ENCODE results near the gene WDR83. TPM values are rescaled to one million over a fixed set of nuclear protein-coding genes. Genes with fewer than 3 reads are reported as not detected.

WDR83 gene
- total and polyA plus RNA-seq, 2 of the 4 experiments (the other 2 are of a cell fraction), result 5.9 to 8.9 TPM

- H2BK20ac ChIP-seq (ENCODE audit: low read depth, low read length), result no peak within 1 kb of the TSS
- TF ChIP-seq NFE2L2 (IDR thresholded peaks at IDR 0.05; ENCODE audit: low read depth, low read length) (no peak), USF2 (IDR thresholded peaks at IDR 0.05; ENCODE audit: low read depth, low read length) (peak; percentile 12; the same call in 1 of the 2 replicates), CTCF (conservative IDR thresholded peaks at IDR 0.05; ENCODE audit: low read depth, low read length) (no peak), MAZ (IDR thresholded peaks at IDR 0.05; ENCODE audit: borderline replicate concordance, low read depth, low read length) (peak; percentile 82), BHLHE40 (IDR thresholded peaks at IDR 0.05; ENCODE audit: low read depth, low read length) (peak; percentile 88), RCOR1 (IDR thresholded peaks at IDR 0.05; ENCODE audit: insufficient replicate concordance, low read length) (no peak), POLR2A (IDR thresholded peaks at IDR 0.05; ENCODE audit: low read depth, low read length) (0 out of 2 replicates have a peak, but pooled peaks have one; percentile 23), MXI1 (IDR thresholded peaks at IDR 0.05; ENCODE audit: borderline replicate concordance, low read depth, low read length) (peak; percentile 99), FOS (IDR thresholded peaks at IDR 0.05; ENCODE audit: low read depth, low read length) (no peak)
- peak within 1 kb of the TSS; percentile 75 for H4K91ac ChIP-seq (ENCODE audit: insufficient read depth, low read depth, low read length)
- H3K23ac ChIP-seq (ENCODE audit: low read depth, low read length), result peak within 1 kb of the TSS; percentile 95
- peak within 1 kb of the TSS; percentile 99 for H2AK9ac ChIP-seq (replicated peaks; ENCODE audit: low read depth, low read length, poor library complexity)
- H3K9ac ChIP-seq (ENCODE audit: low read depth, low read length), result peak within 1 kb of the TSS; percentile 69
- H2AFZ ChIP-seq (replicated peaks; ENCODE audit: low read length, poor library complexity), result peak within 1 kb of the TSS; percentile 94
- no TSS peak for BruUV-seq (replicated peaks)
- peaks cover 7% of the 10 kb centered on the region; the same call in 1 of the 2 replicates for H3K9me1 ChIP-seq (ENCODE audit: insufficient read depth, low read length)
- H3K4me1 ChIP-seq (ENCODE audit: control insufficient read depth, insufficient read depth, low read length), result peaks cover 4% of the 10 kb centered on the region; the same call in 1 of the 2 replicates
- peak within 1 kb of the TSS; percentile 86 for H4K5ac ChIP-seq (ENCODE audit: low read depth, low read length)
- in situ Hi-C loops (cut with MboI; ENCODE audit: low sequenced_read_pairs), result no loop called here
- H3K4me3 ChIP-seq (ENCODE audit: insufficient read depth, low read depth, low read length), result peak within 1 kb of the TSS; percentile 53
- peak within 1 kb of the TSS; percentile 83 to 95 for H4K8ac ChIP-seq (ENCODE audit: low read depth in 2 of 2, low read length in 2 of 2)
- no peaks in the 10 kb centered on the region for H3K27me3 ChIP-seq (ENCODE audit: control insufficient read depth, insufficient read depth, low read length)
- H3K27ac ChIP-seq (ENCODE audit: insufficient read depth, low read length), result peak within 1 kb of the TSS; percentile 68
- peak within 1 kb of the TSS; percentile 88 for H3K4me2 ChIP-seq (ENCODE audit: low read depth, low read length)
- intact Hi-C loops (cut with micrococcal nuclease), result no loop called here
- peaks cover 11 to 45% of the 10 kb centered on the region in 2 experiments; a peak in 3 of 4 replicates for H3K79me1 ChIP-seq (ENCODE audit: low read depth in 1 of 2, low read length in 2 of 2)
- peak within 1 kb of the TSS; percentile 91 for H3K56ac ChIP-seq (ENCODE audit: extremely low read depth, insufficient read depth, low read length)
- H4K20me1 ChIP-seq (ENCODE audit: insufficient read depth, low read length), result 0 out of 2 replicates have a peak, but pooled peaks cover 5% of the 10 kb centered on the region
- H2AK5ac ChIP-seq (ENCODE audit: low read depth, low read length), result peak within 1 kb of the TSS; percentile 80
- peak; percentile 27; the same call in 1 of the 2 replicates for ATAC-seq (ENCODE audit: low read depth)
- 2% methylated on average over 10 of the region's 28 CpGs; no CpG with 5 or more reads in 1 of the 2 experiments for WGBS, 2 experiments (ENCODE audit: extremely low coverage in 2 of 2, insufficient read length in 1 of 2)
- H3K9me3 ChIP-seq (ENCODE audit: control insufficient read depth, insufficient read depth, low read length), result no peaks in the 10 kb centered on the region
- peak within 1 kb of the TSS; percentile 85 for H3K4ac ChIP-seq (ENCODE audit: low read depth, low read length)
- H2BK5ac ChIP-seq (ENCODE audit: low read depth, low read length, poor library complexity, severe bottlenecking), result peak within 1 kb of the TSS; percentile 68
- H3K36me3 ChIP-seq (ENCODE audit: control insufficient read depth, insufficient read depth, low read length), result peaks cover 10% of the 10 kb centered on the region
- peak within 1 kb of the TSS; percentile 79 for H3K14ac ChIP-seq (replicated peaks; ENCODE audit: low read depth, low read length)
- DNase-seq, result peak; percentile 62
- H2BK15ac ChIP-seq (ENCODE audit: low read depth, low read length), result peak within 1 kb of the TSS; percentile 31; the same call in 1 of the 3 replicates
- dilution Hi-C loops (cut with HindIII; ENCODE audit: low sequenced_read_pairs, unreplicated experiment), result no loop called here
- no peak within 1 kb of the TSS; the same call in 1 of the 2 replicates for H3K18ac ChIP-seq (ENCODE audit: low read depth, low read length)
- peak within 1 kb of the TSS; percentile 35 for H2BK120ac ChIP-seq (ENCODE audit: low read depth, low read length)
- ChIA-PET CTCF (interaction anchor here (0.7 to 2.2 kb wide), 3 partner anchors 9 to 34 kb away, joined by 3 to 8 read pairs (median 5); partner anchors contain the start of gene TRIR), POLR2A (ENCODE audit: unreplicated experiment) (interaction anchor here (0.8 kb wide), 1 partner anchor 10 kb away, joined by 4 read pairs; no protein-coding TSS in a partner anchor)
Observed at GRCh38 chr19:12723641-12724426, 57.2 kb downstream of the WDR83 start, which contains the start of gene TNPO2. TSS of gene TNPO2 (minus strand) at chr19:12723932. CDS start at chr19:12720977, 2,955 bp downstream.
